Measurements from ENCODE around the gene AGAP3.
A peak's percentile ranks its signal among the peaks of the same experiment; 100 is the strongest.

Gene AGAP3

DNA sequence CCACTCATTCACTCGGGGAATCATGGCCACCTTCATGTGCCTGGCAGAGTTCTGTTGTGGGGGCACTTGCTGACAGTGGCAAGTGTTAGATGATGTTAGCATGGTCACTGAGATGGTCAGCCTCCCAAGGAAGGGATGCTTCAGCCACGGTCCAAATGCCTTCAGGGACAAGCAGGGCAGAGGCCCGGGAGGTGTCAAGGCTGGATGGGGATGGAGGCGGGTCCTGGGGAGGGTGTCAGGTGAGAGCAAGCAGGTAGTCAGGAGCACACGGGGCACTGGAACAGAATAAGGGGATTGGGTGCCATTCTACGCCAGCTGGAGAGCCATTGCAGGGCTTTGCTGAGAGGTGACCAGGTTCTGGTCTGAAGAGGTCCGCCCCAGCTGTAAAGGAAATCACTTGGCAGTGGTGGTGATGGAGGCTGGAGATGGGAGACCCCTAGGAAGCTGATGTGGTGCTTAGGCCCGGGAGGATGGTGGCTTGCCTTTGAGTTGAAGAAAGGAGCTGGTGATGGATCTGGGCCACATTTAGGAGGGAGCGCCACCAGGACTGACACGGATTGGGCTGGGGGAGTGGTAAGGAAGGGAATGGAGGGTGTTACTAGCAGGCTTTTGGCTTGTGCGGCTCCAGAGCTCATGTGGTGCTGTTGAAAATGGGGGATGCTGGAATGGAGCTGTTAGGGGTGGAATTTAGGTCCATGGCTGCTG lies 24.1 kb downstream of the AGAP3 start:
- DNase-seq = no peak

DNA sequence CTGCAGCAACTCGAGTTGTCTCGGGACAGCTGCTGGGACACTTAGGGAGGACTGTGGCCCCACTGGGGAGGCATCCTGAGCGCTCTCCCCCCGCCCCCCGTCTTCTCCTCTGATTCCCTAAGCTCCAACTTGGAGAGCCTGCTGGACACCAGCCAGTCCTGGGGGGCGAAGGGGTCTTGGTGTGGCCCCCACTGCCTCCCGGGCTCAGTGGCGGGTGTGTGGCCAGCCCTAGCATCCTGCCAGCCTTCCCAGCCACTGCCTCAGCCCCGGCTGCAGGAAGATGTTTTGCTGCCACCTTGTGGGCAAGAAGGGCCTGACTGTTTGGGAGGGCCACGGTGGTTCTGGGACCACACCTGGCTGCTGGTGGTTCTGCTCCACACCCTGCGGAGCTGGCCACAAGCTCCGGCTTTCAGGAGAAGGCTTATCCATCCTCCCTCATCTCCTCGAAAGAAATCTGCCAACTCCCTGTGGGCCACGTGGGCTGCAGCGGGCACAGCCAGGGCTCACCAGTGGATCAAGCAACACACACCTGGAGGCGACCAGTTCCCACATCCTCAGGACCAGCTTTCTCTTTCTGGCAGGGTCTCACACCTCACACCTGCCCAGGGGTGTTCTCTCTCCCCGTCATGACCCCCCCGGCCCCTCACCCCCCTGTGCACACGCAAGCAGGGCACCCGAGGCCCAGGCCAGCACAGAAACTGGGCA lies 24.8 kb downstream of the AGAP3 start:
- no peak for DNase-seq

DNA sequence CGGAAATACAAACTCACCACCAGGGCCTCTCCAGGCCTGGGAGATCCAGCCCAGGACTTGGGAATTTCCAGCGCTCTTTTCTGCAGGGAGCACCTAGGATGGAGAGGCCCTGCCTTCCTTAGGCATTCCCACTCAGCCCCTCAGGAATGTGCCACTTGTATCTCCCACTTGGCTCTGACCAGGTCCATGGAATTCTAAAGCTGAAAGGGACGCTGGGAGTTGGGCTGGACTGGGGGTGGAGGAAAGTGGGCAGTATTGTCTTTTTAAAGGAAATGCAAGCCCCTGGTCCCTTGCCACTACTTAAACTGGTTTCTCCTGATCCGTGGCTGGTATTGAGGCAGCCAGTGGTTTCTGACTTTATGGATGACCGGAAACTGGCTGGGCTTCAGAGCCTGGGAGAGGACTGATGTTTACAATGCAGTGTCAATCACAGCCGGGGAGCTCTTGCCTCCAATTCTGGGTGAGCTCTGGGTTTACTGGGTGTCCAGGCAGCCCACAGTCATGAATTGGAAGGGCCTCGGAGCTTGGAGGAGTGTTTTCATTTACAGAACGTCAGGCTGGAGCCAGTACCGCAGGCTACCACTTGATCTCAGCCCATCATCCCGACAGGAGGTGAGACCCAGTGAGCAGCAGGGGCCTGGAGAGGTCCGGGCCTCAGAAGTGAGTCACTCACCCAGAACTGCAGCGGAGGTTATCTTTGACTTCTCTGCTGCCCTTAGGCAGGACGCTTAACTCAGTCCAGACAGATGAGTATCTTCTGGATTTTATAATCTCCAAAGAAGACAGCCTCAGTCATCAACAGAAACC lies 27.3 kb downstream of the AGAP3 start:
- DNase-seq = no peak

DNA sequence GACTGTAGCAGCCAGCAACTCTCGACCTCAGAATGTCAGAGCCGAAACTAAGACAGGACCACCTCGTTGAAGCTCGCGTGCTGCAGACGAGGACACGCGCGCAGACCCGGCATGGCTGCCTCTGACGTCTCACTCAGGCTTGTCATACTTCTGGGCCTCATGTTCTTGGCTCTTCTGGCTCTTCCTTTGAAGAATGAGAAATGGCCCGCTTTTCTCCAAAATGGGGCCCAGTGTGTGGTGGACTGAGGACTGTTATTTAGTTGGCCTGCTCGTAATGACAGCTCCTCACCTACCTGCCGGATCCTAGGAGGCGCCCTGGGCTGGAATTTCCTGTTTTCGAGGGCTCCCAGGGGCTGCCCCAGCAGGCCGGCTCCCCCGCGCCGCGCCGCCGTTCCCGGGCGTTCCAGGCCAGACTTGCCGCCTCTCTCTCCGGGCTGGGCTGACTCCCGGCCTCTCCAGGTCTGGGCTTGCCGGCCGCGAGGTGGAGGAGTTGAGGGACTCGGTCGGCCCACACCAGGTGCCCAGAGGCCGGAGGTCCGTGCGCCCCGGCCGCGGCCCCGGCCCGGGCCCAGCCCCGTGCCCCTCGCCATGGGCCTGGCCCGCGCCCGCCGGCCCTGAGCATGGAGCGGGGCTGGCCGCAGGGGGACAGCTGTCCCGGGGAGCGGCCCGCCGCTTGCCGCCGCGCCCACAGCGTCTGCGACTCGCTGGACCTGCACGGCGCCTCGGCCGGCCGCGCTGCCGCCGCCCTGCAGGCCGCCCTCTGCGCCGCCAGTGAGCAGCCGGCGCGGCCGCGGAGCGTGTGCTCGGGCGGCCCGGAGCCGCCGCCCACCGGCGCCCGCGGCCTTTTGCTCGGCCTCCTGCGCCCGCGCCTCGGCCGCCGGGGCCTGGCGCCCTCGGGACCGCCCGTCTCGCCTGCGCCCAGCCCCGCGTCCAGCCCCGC lies 28.1 kb downstream of the AGAP3 start:
- no peak for DNase-seq

- no peak for DNase-seq
These were observed 29.0 kb downstream of the AGAP3 start for GRCh38 chr7:151115121-151115835.

DNA sequence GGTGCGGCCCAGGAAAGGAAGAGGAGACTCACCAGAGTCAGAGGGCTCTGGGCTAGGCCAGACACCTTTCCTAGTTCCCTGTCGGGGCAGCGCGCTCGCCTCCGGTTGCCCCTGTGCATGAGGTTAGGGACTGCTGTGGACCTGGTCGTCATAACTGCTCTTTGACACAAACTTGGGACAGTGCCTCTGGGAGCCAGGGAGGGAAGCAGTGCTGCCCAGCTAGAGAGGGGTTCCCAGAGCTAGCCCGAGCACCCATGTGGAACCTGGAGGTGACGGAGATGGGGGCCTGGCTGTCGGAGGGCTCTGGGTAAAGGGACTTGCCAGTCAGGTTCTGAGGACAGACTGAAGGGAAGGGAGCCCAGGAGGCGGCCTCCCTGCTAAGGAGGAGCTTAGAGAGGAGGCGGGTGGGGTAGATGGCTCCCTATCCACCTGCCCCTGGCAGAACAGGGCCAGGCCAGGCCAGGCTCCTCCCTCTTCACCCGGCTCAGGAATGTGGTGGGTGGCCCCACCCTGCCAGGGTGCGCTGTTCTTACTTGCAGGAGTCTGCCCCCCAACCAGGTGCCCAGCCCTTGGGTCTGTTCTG lies 29.7 kb downstream of the AGAP3 start:
- DNase-seq = no peak

GRCh38 chr7:151116603-151117440 lies 30.5 kb downstream of the AGAP3 start:
- DNase-seq = no peak

GRCh38 chr7:151117565-151117964 lies 31.3 kb downstream of the AGAP3 start:
- DNase-seq = no peak

DNA sequence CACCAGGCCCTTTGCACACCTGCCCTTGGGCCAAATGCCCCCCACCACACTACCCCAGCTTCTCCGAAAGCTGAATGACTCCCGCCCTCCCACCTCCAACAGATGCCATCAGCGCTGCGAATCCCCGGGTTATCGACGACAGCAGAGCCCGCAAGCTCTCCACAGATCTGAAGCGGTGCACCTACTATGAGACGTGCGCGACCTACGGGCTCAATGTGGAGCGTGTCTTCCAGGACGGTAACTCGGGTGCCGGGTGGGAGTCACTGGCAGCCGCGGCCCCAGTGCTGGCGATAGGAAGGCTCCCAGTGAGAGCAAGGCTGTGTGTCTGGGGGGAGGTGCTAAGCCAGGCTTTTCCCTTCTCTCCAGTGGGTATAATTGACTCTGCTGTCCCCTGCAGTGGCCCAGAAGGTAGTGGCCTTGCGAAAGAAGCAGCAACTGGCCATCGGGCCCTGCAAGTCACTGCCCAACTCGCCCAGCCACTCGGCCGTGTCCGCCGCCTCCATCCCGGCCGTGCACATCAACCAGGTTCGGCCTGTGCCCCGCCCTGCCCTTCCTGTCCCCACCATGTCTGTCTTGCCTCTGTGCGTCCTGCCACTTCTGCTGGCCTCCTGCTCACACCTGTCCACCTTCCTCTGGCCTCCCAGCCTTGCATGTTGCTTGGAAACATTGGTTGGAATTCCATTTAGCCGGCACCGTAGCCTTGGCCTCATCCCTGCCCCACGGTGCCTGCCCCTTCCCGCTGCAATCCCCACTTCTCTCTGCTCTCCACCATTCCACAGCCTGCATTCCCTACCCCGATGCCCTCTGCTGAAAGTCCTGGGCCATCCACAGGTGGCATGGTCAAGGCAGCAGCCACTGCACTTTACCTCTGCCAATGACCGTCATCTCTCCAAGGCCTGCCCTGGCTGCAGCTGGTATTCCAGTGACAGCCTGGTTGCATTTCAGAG lies 32.1 kb downstream of the AGAP3 start:
- no peak for DNase-seq

GRCh38 chr7:151119055-151119415 lies 32.8 kb downstream of the AGAP3 start:
- no peak for DNase-seq

GRCh38 chr7:151119902-151120301 lies 33.6 kb downstream of the AGAP3 start:
- DNase-seq = no peak

DNA sequence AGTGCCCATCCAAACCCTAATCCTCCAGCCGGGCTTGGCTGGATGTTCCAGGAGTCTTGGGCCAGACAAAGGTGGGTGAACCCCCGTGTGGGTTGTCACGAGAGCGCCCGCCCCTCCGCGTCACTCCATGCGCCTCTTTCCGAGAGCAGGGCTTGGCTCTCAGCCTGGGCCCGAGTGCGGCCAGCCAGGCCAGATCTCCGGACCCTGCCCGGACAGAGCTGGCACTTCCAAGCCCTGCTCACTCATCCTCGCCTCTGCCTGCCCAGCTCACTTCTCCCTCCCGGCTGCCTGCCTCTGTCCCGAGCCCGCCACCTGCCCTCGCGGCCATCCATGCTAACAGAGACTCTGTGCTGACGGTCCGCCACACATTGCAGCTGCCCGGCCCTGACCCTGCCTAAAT lies 34.6 kb downstream of the AGAP3 start:
- DNase-seq = no peak

DNA sequence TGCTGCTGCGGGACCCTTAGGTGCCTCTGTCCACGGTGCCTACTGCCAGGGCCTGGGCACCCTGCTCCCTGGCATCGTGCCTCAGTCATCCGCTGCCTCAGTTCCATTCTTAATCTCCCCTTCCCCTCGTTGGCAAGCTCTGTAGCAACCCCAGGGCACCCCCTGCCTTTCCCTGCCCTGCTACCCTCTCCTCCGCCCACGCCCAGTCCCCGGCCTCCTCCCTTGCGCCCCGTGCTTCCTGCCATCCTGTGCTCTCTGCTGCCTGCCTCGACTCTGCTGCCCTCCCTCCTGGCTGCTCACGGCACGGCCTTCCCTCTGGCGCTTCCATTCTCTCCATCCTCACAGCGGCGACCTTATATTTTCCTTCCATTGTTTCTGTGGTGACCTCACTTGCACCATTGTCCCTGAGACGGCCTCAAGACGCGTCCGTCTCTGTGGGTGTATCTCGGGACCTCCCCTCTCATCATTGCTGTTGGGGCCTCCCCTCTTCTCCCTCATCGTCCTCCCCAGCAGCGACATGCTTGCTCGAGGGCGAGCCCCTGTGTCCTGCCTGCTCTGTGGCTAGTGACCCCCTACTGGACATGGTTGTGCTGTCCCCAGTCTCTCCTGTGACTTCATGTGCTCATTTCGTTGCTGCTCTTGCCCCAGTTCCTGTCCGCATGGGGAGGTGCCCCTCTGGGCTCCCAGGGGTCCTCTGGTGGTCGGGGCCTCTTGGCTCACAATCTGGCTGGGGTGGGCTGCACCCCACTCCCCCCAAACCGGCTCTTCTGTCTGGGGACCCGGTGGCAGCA lies 35.3 kb downstream of the AGAP3 start:
- no peak for DNase-seq

DNA sequence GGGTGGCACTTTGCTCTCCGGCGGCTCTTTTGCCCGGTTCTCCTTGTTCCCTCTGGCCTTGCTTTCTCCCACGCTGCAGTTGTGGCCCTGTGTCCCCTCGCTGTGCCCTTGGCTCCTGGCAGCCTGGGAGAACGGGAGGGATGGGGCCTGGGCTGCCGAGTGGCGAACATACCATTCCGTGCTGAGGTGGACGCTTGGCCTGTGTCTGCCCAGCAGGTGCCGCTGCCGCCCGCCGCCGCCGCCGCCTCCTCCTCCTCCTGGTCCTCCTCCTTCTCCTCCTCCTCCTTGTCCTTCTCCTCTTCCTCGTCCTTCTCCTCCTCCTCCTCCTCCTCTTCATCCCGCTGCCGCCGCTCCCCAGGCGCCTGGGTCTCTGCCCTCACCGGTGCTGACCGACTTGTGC lies 36.0 kb downstream of the AGAP3 start:
- no peak for DNase-seq

DNA sequence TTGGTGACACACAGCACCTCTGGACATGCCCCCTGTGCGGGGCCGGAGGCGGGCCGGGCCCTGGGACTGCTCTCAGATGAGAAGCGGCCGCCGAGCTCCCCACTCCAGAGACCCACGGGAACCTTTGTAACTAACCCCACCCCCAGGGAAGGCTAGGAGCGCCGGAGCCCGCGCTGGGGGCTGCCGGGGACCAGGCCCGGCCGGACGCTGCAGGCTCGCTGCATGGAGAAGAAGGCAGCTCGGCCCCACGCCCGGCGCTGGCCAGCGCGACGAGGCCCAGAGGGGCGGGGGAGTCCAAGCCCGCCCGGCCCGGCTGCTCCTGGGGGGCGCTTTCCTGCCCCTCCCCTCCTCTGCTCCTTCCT lies 36.5 kb downstream of the AGAP3 start:
- DNase-seq = no peak

DNA sequence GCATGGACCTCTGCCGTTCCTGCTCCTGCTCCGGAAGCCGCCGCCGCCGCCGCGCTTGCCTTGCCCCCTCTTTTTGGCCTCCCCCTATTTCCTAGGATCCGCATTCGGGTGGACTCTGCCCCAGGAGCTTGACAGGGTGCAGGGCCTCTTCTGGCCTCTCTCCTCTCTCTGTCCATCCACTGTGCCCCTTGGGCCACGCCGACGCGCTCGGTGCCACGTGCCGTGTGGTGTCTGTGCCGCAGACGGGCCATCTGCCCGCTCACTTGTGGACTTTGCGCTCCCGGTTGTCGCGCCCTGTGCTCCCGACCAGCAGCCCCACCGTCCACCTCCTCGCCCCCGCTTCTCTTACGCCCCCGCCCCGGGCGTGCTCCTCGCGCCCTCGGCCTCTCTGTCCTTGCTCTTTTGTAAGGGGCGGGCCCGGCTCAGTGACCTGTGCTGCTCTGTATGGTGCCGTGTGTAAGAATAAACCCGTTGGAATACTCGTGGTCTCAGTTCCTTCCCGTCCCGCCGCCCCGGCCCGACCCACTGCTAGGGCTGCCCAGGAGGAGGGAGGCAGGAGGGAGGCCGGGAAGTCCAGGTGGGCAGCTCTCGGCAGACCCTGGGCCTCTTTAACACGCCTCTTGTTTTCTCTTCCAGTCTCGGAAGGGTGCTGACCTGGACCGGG lies 37.0 kb downstream of the AGAP3 start:
- no peak for DNase-seq

DNA sequence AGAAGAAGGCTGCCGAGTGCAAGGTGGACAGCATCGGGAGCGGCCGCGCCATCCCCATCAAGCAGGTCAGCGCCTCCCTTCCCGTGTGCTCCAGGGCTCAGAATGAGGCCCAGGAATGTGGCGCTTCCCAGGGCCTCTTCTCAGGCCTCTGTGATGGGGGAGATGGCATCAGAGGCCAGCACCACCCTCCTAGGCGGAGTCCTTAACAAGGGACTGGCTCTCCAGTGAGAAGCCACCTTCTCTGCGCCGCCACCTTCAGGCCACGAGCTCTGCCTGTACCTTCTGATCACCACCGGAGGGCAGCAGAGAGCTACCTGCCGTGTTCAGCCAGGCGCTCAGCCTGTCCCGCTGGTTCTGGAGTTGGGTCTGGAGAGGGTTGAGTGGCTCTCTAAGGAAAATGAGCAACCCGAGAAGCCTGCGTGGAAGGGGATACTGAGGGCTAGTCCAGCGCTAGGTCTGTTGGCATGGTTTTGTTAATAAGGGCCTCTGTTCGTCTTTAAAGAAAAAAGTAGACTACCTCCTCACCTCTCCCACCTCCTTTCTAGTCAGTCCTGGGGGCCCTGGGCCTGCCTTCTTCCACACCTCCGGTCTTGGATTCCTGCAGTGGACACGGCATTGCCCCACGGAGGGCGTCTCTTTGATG lies 37.7 kb downstream of the AGAP3 start:
- peak; percentile 21 for DNase-seq

DNA sequence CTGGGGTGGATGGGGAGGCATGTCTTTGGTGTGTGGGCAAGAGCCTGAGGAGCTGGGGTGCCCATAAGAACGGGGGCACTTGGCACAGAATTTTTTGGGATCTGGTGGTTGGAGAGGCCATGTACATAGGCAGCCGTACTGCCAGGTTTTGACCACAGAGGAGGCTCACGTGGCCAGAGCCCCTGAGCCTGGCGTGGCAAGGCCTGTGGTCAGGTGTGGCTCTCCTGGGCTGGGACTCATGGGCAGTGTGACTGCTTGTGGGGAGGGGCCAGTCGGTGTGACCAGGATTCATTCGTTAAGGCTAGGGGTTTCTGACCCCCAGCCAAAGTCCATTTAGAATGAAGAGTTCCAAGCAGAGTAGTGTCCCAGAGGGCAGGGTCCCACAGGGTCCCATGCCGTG lies 38.2 kb downstream of the AGAP3 start:
- DNase-seq = no peak

All from GOT3 (cell line).